Glutamatergic neuron (in vitro differentiated cells): ENCODE data around the gene HES1. TPM values are rescaled to one million over a fixed set of nuclear protein-coding genes. Genes with fewer than 3 reads are reported as not detected.

Source experiments
- DNase-seq: peaks from one replicate; pipeline ENCODE4 v3.0.0; 2022
- H3K27ac Mint-ChIP-seq: one replicate; pipeline ENCODE4 v1.8.0; 2020; ENCODE audit warnings: mild to moderate bottlenecking, mixed read lengths, inconsistent platforms; ENCODE audit not compliant: unreplicated experiment
- H3K27me3 Mint-ChIP-seq: one replicate; pipeline ENCODE4 v1.8.0; 2020; ENCODE audit warnings: mild to moderate bottlenecking, moderate library complexity, mixed read lengths, inconsistent platforms; ENCODE audit not compliant: unreplicated experiment
- H3K36me3 Mint-ChIP-seq: one replicate; pipeline ENCODE4 v1.8.0; 2020; ENCODE audit warnings: mild to moderate bottlenecking, mixed read lengths, inconsistent platforms; ENCODE audit not compliant: unreplicated experiment
- H3K4me1 Mint-ChIP-seq: one replicate; pipeline ENCODE4 v1.8.0; 2020; ENCODE audit warnings: mild to moderate bottlenecking, low read depth, mixed read lengths, inconsistent platforms; ENCODE audit not compliant: unreplicated experiment
- H3K4me3 Mint-ChIP-seq: one replicate; pipeline ENCODE4 v1.8.0; 2020; ENCODE audit warnings: mild to moderate bottlenecking, mixed read lengths, inconsistent platforms; ENCODE audit not compliant: unreplicated experiment
- H3K9me3 Mint-ChIP-seq: one replicate; pipeline ENCODE4 v1.8.0; 2020; ENCODE audit warnings: mild to moderate bottlenecking, moderate library complexity, mixed read lengths, inconsistent platforms; ENCODE audit not compliant: unreplicated experiment
- CTCF ChIP-seq: fragments of 200-600 bp; sonication (generic); IDR thresholded peaks from one replicate; pipeline ENCODE4 v1.5.0; 2021; ENCODE audit not compliant: partially characterized antibody, unreplicated experiment
- total RNA-seq: library from RNA; stranded (reverse); fragmentation: NEBNext Ultra II Directional; extraction: Animal tissue kit (Norgen Biotek cat#: 25700); gene quantifications from one replicate; pipeline ENCODE4 v1.2.1, GENCODE V29; 2021; ENCODE audit not compliant: unreplicated experiment

HES1 gene
- total RNA-seq, 1 donor from 2014 or later = 0.34 TPM

DNA sequence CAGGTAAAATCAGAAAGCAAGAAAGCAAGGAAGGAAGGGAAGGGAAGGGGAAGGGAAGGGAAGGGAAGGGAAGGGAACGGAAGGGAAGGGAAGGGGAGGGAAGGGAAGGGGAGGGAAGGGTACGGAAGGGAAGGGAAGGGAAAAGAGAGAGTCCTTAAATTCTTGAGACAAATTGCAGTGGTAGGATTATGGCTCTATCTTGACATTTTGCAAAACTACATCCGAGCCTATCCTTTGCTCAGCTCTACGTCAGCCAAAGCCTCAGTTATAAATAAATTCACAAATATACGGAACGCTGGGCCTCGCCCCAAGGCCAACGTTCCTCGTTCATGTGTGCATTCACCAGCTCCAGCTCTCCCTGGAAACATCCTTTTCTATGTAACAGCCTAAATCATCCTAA lies 25.5 kb upstream of the HES1 start:
- H3K27me3 Mint-ChIP-seq = no peaks in the 10 kb centered on the region
- no peak for DNase-seq
- peaks cover 4% of the 10 kb centered on the region for H3K9me3 Mint-ChIP-seq
- H3K36me3 Mint-ChIP-seq = no peaks in the 10 kb centered on the region
- TF ChIP-seq CTCF = no peak
- H3K27ac Mint-ChIP-seq = no peak overlapping the region
- no peak overlapping the region for H3K4me3 Mint-ChIP-seq
- no peaks in the 10 kb centered on the region for H3K4me1 Mint-ChIP-seq

GRCh38 chr3:194111336-194111735 lies 24.6 kb upstream of the HES1 start:
- no peak for DNase-seq
- Mint-ChIP-seq H3K4me3 (no peak overlapping the region), H3K27ac (no peak overlapping the region), H3K27me3 (no peaks in the 10 kb centered on the region), H3K4me1 (no peaks in the 10 kb centered on the region), H3K9me3 (peaks cover 4% of the 10 kb centered on the region), H3K36me3 (no peaks in the 10 kb centered on the region)
- TF ChIP-seq CTCF = no peak

DNA sequence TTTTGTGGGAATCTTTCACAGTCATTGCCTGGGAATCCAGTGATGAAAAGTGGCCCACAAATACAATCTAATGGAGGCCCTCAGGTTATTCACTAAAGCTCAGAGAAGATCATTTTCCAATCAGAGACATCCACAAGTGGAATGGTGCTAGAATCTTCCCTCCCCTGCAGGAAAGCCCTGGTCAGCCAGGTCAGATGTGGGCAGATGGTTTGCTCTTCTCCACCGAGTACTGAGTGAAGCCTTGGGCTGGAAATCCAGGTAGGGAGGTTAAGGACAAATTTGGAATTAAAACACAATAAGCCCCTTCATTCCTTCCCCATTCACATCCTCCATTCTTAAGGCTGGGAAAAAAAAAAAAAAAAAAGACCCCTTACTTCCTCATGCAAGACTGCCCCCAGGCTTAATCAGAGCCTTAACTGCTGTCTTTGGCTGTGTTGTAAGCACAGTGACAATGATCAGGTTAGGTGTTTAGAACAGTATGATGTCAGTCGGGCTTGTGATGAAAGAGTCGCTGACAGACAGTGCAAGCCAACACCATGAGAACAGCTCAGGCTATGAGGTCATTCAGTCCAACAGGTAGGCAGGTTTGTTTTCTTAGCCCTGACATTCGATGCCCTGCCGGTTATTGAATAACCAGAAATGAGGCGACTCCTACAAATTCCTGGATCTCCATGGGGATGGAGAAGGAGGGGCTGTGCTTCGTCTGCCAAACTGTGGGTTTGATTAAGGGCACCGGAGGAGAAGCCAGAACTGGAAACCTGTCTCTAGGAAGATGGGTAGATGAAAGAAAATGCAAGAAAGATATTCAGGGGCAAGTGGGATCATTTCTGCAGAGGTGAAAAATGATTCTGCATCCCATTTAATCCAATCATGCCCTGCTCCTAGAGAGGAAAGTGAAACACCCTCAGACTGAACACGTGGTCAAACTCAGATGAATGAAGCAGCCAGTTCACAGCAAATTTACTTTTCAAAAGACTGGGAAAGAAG lies 23.5 kb upstream of the HES1 start:
- Mint-ChIP-seq H3K27ac (no peak overlapping the region), H3K36me3 (no peaks in the 10 kb centered on the region), H3K4me3 (no peak overlapping the region), H3K27me3 (peaks cover 2% of the 10 kb centered on the region), H3K9me3 (peaks cover 4% of the 10 kb centered on the region), H3K4me1 (no peaks in the 10 kb centered on the region)
- DNase-seq = no peak
- TF ChIP-seq CTCF = no peak

GRCh38 chr3:194114123-194114522 lies 21.8 kb upstream of the HES1 start:
- Mint-ChIP-seq H3K27me3 (peaks cover 2% of the 10 kb centered on the region), H3K9me3 (peaks cover 4% of the 10 kb centered on the region), H3K27ac (no peak overlapping the region), H3K4me1 (no peaks in the 10 kb centered on the region), H3K4me3 (no peak overlapping the region), H3K36me3 (no peaks in the 10 kb centered on the region)
- no peak for DNase-seq
- no peak for TF ChIP-seq CTCF
